Uterus (tissue), 2 donors: ENCODE measurements around the gene TC2N.

Experiments
- CTCF ChIP-seq, 4 experiments: fragments of 200-600 bp in 2 of 4; fragments of 450-650 bp in 2 of 4; sonication (generic) in 2 of 4; IDR thresholded peaks; one replicate each; pipeline ENCODE4 v1.5.1; 2016 to 2019; ENCODE audit warnings: antibody characterized with exemption in 4 of 4, mild to moderate bottlenecking in 2 of 4, moderate library complexity in 1 of 4
- POLR2A ChIP-seq, 2 donors: fragments of 450-650 bp; IDR thresholded peaks; one replicate each; pipeline ENCODE4 v1.6.1; 2016; ENCODE audit warnings: antibody characterized with exemption in 2 of 2, mild to moderate bottlenecking in 1 of 2, moderate library complexity in 1 of 2

GRCh38 chr14:91810699-91811098, 56.6 kb downstream of the TC2N start:
- TF ChIP-seq CTCF (IDR thresholded peaks at IDR 0.05) = no peak
- no peak for TF ChIP-seq POLR2A (IDR thresholded peaks at IDR 0.05)
